GM12878 (cell line): ENCODE results near the gene AP2A2. TPM values are rescaled to one million over a fixed set of nuclear protein-coding genes. Genes with fewer than 3 reads are reported as not detected.

Experiments used
- ATAC-seq: fragments of 200-7000 bp; cut with Tn5 transposase; 3 replicates; pipeline ENCODE4 v1.9.1; 2020; ENCODE audit warnings: mild to moderate bottlenecking, moderate library complexity
- BruUV-seq: library from RNA; stranded (reverse); fragments of 400-500 nt; replicated peaks from 2 replicates; lab custom pipeline; 2021; lab: Mats Ljungman, UMichigan
- CTCF ChIA-PET: fragments of 300-600 bp; sonication (Branson Sonifier 250); formaldehyde crosslinking; extraction: SDS; loops from one replicate; lab custom pipeline; 2021; ENCODE audit warnings: inconsistent platforms; lab: Yijun Ruan, JAX
- POLR2A ChIA-PET: fragments of 350-600 bp; formaldehyde crosslinking; extraction: SDS; loops from one replicate; lab custom pipeline; 2021; ENCODE audit warnings: inconsistent platforms; lab: Charles Lee
- RAD21 ChIA-PET: fragments of 300-600 bp; sonication (Branson Sonifier 250); formaldehyde crosslinking; loops from one replicate; lab custom pipeline; 2023; ENCODE audit warnings: antibody characterized with exemption; ENCODE audit not compliant: unreplicated experiment; lab: Charles Lee
- SMC1A ChIA-PET: fragments of 300-600 bp; sonication (Branson Sonifier 250); formaldehyde crosslinking; loops from one replicate; lab custom pipeline; 2023; ENCODE audit not compliant: unreplicated experiment, uncharacterized antibody; lab: Charles Lee
- DNase-seq: peaks from one replicate; pipeline ENCODE4 v3.0.0-alpha.2; 2011; ENCODE audit warnings: low read depth, low spot score
- FAIRE-seq: peaks from 3 replicates; lab custom pipeline; 2011; peaks lifted over from hg19 to GRCh38; lab: Jason Lieb, UNC
- H2AFZ ChIP-seq: 2 replicates; pipeline ENCODE4 v1.6.0; 2011; ENCODE audit warnings: low read depth, low read length, control low read depth; ENCODE audit not compliant: control insufficient read depth
- H3K27ac ChIP-seq: 2 replicates; pipeline ENCODE4 v1.5.1; 2011; ENCODE audit warnings: control low read depth; ENCODE audit not compliant: control insufficient read depth, insufficient read depth
- H3K27me3 ChIP-seq, 2 experiments: replicated peaks in 1 of 2; 2 replicates each; pipeline versions ENCODE4 v1.6.0 to v1.6.1; 2011; ENCODE audit warnings: low read length in 1 of 2; ENCODE audit not compliant: control insufficient read depth in 2 of 2, insufficient read depth in 2 of 2
- H3K36me3 ChIP-seq, 2 experiments: 2 replicates each; pipeline ENCODE4 v1.5.1; 2011; ENCODE audit warnings: low read length in 1 of 2; ENCODE audit not compliant: control insufficient read depth in 2 of 2, insufficient read depth in 2 of 2
- H3K4me1 ChIP-seq: 2 replicates; pipeline ENCODE4 v1.6.1; 2011; ENCODE audit warnings: mild to moderate bottlenecking, low read length, moderate library complexity, mixed read lengths; ENCODE audit not compliant: control insufficient read depth, insufficient read depth
- H3K4me2 ChIP-seq: 2 replicates; pipeline ENCODE4 v1.6.0; 2011; ENCODE audit warnings: control low read depth; ENCODE audit not compliant: control insufficient read depth, insufficient read depth
- H3K4me3 ChIP-seq: fragments of 200-600 bp; sonication (generic); 2 replicates; pipeline ENCODE4 v1.5.1; 2016
- H3K79me2 ChIP-seq: 2 replicates; pipeline ENCODE4 v1.6.0; 2011; ENCODE audit warnings: low read length; ENCODE audit not compliant: control insufficient read depth, insufficient read depth
- H3K9ac ChIP-seq: 2 replicates; pipeline ENCODE4 v1.8.0; 2011; ENCODE audit warnings: low read length, control low read depth, mixed read lengths; ENCODE audit not compliant: control insufficient read depth, insufficient read depth
- H3K9me3 ChIP-seq: replicated peaks from 3 replicates; pipeline ENCODE4 v1.5.1; 2011; ENCODE audit warnings: mild to moderate bottlenecking, low read length; ENCODE audit not compliant: control insufficient read depth, insufficient read depth
- H4K20me1 ChIP-seq: 2 replicates; pipeline ENCODE4 v1.6.0; 2011; ENCODE audit not compliant: control insufficient read depth, insufficient read depth
- BMI1 ChIP-seq: fragments of 450-650 bp; IDR thresholded peaks from 2 replicates; pipeline ENCODE4 v1.6.1; 2016; ENCODE audit warnings: mild to moderate bottlenecking, moderate library complexity, borderline replicate concordance
- BRCA1 ChIP-seq: IDR thresholded peaks from 2 replicates; pipeline ENCODE4 v1.6.1; 2011; ENCODE audit warnings: low read depth, low read length, improper control_type of control experiment
- CEBPB ChIP-seq, 2 experiments: fragments of 150-350 bp in 1 of 2; IDR thresholded peaks; 2 replicates each; pipeline ENCODE4 v1.6.1; 2012 to 2014; ENCODE audit warnings: low read depth in 2 of 2, low read length in 2 of 2, borderline replicate concordance in 1 of 2, inconsistent platforms in 1 of 2
- ETV6 ChIP-seq, 2 experiments: fragments of 450-650 bp in 1 of 2; IDR thresholded peaks in 1 of 2; conservative IDR thresholded peaks in 1 of 2; 2 replicates each; pipeline ENCODE4 v1.6.1; 2014; ENCODE audit warnings: antibody characterized with exemption in 1 of 2, borderline replicate concordance in 1 of 2, low read depth in 1 of 2, mild to moderate bottlenecking in 1 of 2, moderate library complexity in 1 of 2
- MTA3 ChIP-seq: IDR thresholded peaks from 2 replicates; pipeline ENCODE4 v1.6.1; 2012; ENCODE audit warnings: low read length, inconsistent platforms, borderline replicate concordance
- POLR2AphosphoS5 ChIP-seq: IDR thresholded peaks from 2 replicates; pipeline ENCODE4 v1.6.1; 2011; ENCODE audit warnings: mild to moderate bottlenecking, low read length, inconsistent platforms
- PRDM15 ChIP-seq: fragments of 450-650 bp; formaldehyde crosslinking; IDR thresholded peaks from 2 replicates; pipeline ENCODE4 v1.4.0; 2020; ENCODE audit warnings: mild to moderate bottlenecking, moderate library complexity
- SMC3 ChIP-seq: IDR thresholded peaks from 2 replicates; pipeline ENCODE4 v1.6.1; 2011; ENCODE audit warnings: low read length, improper control_type of control experiment, borderline replicate concordance
- STAT3 ChIP-seq: IDR thresholded peaks from 2 replicates; pipeline ENCODE4 v1.6.1; 2011; ENCODE audit warnings: low read depth, low read length, improper control_type of control experiment
- ZBTB4 ChIP-seq: fragments of 450-650 bp; formaldehyde crosslinking; IDR thresholded peaks from 2 replicates; pipeline ENCODE4 v1.4.0; 2022; ENCODE audit warnings: mild to moderate bottlenecking, moderate library complexity
- WGBS: methylation state at CpG from one replicate; pipeline ENCODE4 v1.1.6; 2016; ENCODE audit warnings: low lambda C conversion rate; ENCODE audit not compliant: insufficient replicate concordance, insufficient coverage; ENCODE audit errors: missing lambda C conversion rate; 5-methylcytosine and 5-hydroxymethylcytosine counted together
- in situ Hi-C: fragments of 300-500 bp; cut with MboI; formaldehyde crosslinking; loops from 9 replicates; pipeline ENCODE4 v1.14.3; 2018; ENCODE audit warnings: mixed read lengths
- intact Hi-C: fragments of 100-400 bp; cut with micrococcal nuclease; formaldehyde crosslinking; loops from one replicate; pipeline ENCODE4 v1.14.2; 2022; ENCODE audit not compliant: unreplicated experiment
- polyA plus RNA-seq, 11 experiments: library from polyadenylated mRNA; depleted of rRNA in 4 of 11; unstranded in 6 of 11; stranded (reverse) in 5 of 11; fragments of >200 nt; fragmentation: Nextera tagmentation in 4 of 11; fragmentation: Illumina TruSeq in 1 of 11; extraction: Ambion mirVana in 4 of 11; extraction: Trizol in 1 of 11; gene quantifications; 1 replicate in 1 of 11; 2 replicates in 10 of 11; pipeline versions ENCODE4 v1.2.1 to v1.2.3, GENCODE V29; 2011 to 2016; ENCODE audit warnings: inconsistent platforms in 2 of 11, missing spikeins in 2 of 11, low read depth in 1 of 11
- total RNA-seq, 4 experiments: library from RNA; depleted of rRNA in 3 of 4; stranded (reverse); fragments of >200 nt in 3 of 4; fragmentation: Illumina TruSeq in 1 of 4; extraction: Trizol in 1 of 4; gene quantifications; 2 replicates each; pipeline versions ENCODE4 v1.2.1 to v1.2.3, GENCODE V29; 2013 to 2021

AP2A2 gene
- total and polyA plus RNA-seq, 10 of the 15 experiments (the other 5 are each of a cell fraction or from before 2014, with no cell fraction given): 0.58 to 48.8 (median 18.2) TPM

GRCh38 chr11:890794-891540 is 34.7 kb upstream of the AP2A2 start (continued):
- no peak for TF ChIP-seq SMC3

- ChIA-PET SMC1A (no interaction called here), RAD21 (no interaction called here), CTCF (no interaction called here), POLR2A (no interaction called here)
- BruUV-seq: no TSS peak
- Histone ChIP-seq H3K4me1 (no peaks in the 10 kb centered on the region), H3K9me3 (no peaks in the 10 kb centered on the region), H3K4me2 (no peak overlapping the region), H3K4me3 (no peak overlapping the region), H4K20me1 (no peaks in the 10 kb centered on the region), H3K27me3 (no peaks in the 10 kb centered on the region), H3K79me2 (no peaks in the 10 kb centered on the region), H3K36me3 (peaks cover 0 to 2% of the 10 kb centered on the region in 2 experiments; a peak in 2 of 4 replicates), H2AFZ (no peak overlapping the region), H3K27ac (no peak overlapping the region), H3K9ac (no peak overlapping the region)
- in situ Hi-C loops (no loop called here), intact Hi-C loops (no loop called here)
- ATAC-seq: no peak
- no peak for FAIRE-seq
- WGBS: 78% methylated on average over 10 of the region's 13 CpGs
- no peak for DNase-seq
- no peak for TF ChIP-seq BRCA1
- no peak for TF ChIP-seq ZBTB4 (CRISPR knock-in tag)
- TF ChIP-seq CEBPB (IDR thresholded peaks at IDR 0.05; ENCODE audit: borderline replicate concordance in 1 of 2, low read depth in 2 of 2, low read length in 2 of 2): no peak
- TF ChIP-seq MTA3: no peak
- TF ChIP-seq BMI1: no peak
- no peak for TF ChIP-seq PRDM15 (CRISPR knock-in tag)
- no peak for TF ChIP-seq STAT3
- TF ChIP-seq ETV6 (conservative IDR thresholded peaks at IDR 0.05 in 1 of 2, IDR thresholded peaks at IDR 0.05 in 1 of 2; ENCODE audit: borderline replicate concordance in 1 of 2, low read depth in 1 of 2): no peak
- TF ChIP-seq POLR2AphosphoS5: no peak
These were observed 32.5 kb upstream of the AP2A2 start for GRCh38 chr11:893008-893654.
